GM21786 (cell line): ENCODE measurements around the gene MTF1.

Source experiments
- ATAC-seq: cut with Tn5 transposase; IDR thresholded peaks from one replicate; pipeline ENCODE4 v1.9.1; 2021; ENCODE audit not compliant: unreplicated experiment

The MTF1 gene

GRCh38 chr1:37831809-37832208, 27.6 kb downstream of the MTF1 start:
- ATAC-seq, result no peak

GRCh38 chr1:37831109-37831508, 28.3 kb downstream of the MTF1 start:
- ATAC-seq, result no peak

- no peak for ATAC-seq
Observed at GRCh38 chr1:37828410-37829074, 30.9 kb downstream of the MTF1 start.

- no peak for ATAC-seq
Observed at GRCh38 chr1:37825506-37825905, 33.9 kb downstream of the MTF1 start.

- ATAC-seq, result no peak
Observed at GRCh38 chr1:37824001-37824400, 35.4 kb downstream of the MTF1 start.

DNA sequence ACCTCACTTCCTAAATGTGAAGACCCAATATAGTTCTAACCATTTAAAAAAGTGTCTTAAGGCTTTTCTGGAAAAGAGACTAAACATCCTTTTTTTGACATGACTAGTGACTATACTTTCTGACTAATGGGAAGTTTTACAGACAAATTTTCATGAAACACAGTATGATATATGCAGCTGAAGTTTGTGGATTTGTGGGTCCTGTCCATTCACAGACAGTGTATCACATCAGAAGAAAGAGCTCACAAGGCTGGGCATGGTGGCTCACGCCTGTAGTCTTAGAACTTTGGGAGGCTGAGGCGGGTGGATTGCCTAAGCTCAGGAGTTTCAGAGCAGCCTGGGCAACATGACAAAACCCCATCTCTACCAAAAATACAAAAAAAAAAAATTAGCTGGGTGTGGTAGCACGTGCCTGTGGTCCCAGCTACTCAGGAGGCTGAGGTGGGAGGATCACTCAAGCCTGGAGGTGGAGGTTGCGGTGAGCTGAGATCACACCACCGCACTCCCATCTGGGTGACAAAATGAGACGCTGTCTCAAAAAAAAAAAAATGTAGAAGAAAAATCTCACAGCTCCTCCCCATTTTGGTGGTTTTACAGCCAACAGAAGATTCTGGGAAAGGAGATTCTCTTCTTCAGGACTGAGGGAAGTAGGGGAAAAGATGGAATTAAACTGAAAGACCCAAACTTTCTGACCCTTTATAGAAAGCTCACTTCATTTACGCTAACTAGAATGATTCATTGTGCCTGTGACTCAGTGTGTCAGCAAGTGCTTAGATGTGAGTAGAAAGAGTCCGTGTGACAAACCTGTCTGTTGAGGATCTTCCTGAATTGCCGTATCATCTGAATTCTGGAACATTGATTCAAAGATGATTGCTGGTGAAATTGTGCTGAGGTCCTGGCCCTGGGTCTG, 36.2 kb downstream of the MTF1 start:
- ATAC-seq, result no peak

GRCh38 chr1:37821481-37821880, 37.9 kb downstream of the MTF1 start:
- no peak for ATAC-seq

GRCh38 chr1:37817481-37817880, 41.9 kb downstream of the MTF1 start:
- ATAC-seq, result no peak

DNA sequence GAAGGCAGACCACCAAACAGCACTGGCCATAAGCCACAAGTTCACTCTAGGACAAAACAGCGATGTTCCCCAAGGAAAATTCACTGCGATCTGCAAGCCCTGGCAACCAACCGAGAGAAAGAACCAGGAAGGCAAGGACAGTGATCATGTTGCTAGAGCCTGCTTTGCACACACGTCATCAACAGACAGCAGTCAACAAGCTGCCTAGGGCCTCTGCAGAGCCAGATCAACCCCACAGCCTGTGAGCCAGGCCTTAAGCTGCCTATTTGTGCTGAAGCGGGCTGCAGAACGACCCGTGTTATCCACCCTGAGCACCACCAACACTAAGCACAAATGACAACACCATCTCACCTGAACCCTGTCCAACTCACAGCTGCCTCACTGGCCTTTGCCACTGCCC, 45.1 kb downstream of the MTF1 start:
- no peak for ATAC-seq

GRCh38 chr1:37813529-37814145, 45.8 kb downstream of the MTF1 start:
- ATAC-seq, result no peak

DNA sequence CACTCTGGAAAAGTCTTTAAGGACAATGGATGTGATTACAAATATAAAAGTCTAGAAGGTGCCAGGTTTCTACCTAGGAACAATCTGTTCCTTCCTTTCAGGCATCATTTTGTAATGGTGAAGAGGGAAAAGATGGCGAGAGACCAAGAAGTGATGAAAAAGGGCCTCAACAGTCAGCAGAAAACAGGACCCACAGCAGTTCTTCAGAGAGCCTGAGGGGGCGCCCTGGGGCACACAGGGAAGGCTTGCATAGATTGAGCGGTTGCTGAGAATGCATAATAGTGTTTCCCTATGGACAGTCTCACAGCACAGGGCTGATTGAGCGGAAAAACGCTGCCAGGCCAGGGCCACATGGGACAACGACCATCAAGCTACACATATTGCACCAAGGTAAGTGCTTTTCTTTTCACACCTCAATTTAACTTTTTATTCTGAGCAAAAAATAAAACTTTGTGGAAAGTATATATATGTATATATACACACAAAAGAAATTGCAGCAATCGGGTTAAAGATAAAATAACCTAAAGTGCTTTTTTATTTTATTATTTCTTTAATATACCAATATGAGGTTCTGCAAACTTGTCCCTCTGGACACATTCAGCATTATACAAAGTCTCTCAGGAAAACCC, 48.3 kb downstream of the MTF1 start:
- peak; percentile 33 for ATAC-seq

GRCh38 chr1:37809942-37810341, 49.5 kb downstream of the MTF1 start:
- no peak for ATAC-seq

GRCh38 chr1:37808369-37809319, 50.7 kb downstream of the MTF1 start:
- ATAC-seq, result peak; percentile 31

- ATAC-seq, result peak; percentile 93
Observed at GRCh38 chr1:37807555-37808368, 51.6 kb downstream of the MTF1 start, which contains the start of the genes C1orf122 and YRDC. C1orf122 (plus strand) TSS chr1:37807790; CDS start chr1:37808405, 615 bp downstream. YRDC (minus strand) TSS chr1:37808208; CDS start chr1:37808180, 28 bp downstream.

DNA sequence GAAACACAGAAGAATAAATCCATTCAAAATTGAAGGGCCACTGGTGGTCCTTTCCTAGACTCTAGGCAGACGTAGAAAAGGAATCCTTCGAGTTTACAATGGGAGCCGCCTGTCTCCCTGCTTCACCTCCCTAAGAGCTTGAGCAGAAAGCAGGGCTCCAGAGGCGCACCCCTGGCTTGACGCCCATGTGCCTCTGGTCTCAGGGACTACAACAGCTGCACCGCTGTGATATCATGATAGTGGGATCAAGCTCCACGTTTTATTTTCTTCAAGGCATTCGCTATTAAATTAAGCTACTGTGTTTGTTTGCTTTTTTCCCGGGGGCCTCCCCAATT, 52.2 kb downstream of the MTF1 start:
- no peak for ATAC-seq

DNA sequence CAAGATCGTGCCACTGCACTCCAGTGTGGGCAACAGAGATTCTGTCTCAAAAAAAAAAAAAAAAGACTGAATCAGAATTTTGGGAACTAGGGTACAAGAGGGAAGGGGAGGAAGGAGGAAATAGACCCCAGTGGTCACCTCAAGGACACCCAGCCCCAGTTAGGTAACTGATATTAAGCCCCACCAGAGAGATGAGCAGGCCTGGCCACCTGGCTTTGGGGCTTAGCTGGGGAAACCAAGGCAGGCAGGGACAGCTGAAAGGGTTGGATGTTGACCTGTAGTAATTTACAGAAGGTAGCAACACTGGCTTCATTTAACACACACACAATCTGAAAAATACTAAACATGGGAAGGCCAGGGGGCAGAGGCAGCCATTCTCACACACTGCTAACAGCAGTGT, 57.0 kb downstream of the MTF1 start:
- no peak for ATAC-seq

DNA sequence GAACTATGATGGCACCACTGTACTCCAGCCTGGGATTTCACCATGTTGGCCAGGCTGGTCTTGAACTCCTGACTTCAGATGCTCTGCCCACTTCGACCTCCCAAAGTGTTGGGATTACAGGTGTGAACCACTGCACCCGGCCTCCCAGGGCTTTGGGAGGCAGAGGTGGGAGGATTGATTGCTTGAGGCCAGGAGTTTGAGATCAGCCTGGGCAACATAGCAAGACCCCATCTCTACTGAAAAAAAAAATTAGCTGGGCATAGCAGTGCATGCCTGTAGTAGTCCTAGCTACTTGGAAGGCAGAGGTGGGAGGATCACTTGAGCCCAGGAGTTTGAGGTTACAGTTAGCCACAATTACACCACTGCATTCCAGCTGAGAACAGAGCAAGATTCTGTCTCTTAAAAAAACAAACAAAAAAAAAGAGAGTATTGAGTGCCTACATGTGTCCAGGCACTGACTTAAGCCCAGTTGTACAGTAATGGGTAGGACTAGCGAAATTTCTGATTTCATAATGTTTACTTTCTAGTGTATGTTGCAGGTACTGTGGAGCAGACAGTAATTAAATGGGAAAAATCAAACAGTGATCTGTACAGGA, 61.5 kb downstream of the MTF1 start:
- no peak for ATAC-seq

DNA sequence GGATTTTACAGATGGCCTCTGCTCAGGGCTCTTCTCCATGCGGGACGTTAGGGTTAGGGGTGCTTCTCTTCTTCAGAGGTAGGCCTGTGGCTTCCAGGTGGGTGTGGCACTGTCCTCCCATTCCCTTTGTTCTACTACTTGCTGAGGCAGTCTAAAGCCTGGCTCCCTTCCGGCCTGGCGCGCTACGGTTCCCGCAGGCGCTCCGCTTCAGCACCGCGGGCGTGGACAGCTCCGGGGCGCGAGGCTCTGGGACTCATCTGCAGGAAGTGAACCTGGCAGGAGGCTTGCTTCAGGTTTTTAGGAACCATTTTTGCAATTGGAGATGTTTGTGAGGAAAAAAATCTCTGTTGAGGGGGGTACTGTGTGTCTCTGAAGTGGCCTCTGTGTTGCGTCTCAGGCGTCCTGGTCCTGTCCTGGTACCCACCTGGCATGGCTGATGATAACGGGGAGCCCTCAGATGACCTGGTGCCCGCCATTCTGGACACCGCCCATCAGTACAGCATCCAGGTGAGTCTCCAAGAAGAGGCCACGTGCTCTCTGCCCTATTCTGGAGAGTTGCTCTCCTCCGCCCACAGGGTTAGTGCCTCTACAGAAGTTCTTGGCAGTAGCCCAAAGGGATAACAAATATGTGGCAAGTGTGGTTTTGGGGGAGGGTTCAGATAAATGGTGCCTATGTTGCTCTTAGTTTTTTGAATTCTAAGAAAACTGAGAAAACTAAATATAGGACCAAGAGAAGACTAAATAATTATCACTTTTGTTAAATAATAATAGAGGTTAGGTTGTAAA, 63.9 kb downstream of the MTF1 start:
- ATAC-seq, result no peak
